HEK293T (cell line): ENCODE measurements around the gene CALCA.

Source experiments
- ELF4 ChIP-seq: fragments of 450-650 bp; IDR thresholded peaks from 2 replicates; pipeline ENCODE4 v1.6.1; 2017; ENCODE audit warnings: antibody characterized with exemption
- SP1 ChIP-seq: fragments of 450-650 bp; IDR thresholded peaks from 2 replicates; pipeline ENCODE4 v1.6.1; 2017
- SUZ12 ChIP-seq: fragments of 450-650 bp; IDR thresholded peaks from 2 replicates; pipeline ENCODE4 v1.6.1; 2016; ENCODE audit warnings: mild to moderate bottlenecking
- TARDBP ChIP-seq: fragments of 450-650 bp; IDR thresholded peaks from 2 replicates; pipeline ENCODE4 v1.6.1; 2016
- ZNF384 ChIP-seq: fragments of 450-650 bp; IDR thresholded peaks from 2 replicates; pipeline ENCODE4 v1.6.1; 2016
- TF ChIP-seq, protein P1 (sequence below): fragments of 450-650 bp; IDR thresholded peaks from 2 replicates; pipeline ENCODE4 v1.6.1; 2016

DNA sequence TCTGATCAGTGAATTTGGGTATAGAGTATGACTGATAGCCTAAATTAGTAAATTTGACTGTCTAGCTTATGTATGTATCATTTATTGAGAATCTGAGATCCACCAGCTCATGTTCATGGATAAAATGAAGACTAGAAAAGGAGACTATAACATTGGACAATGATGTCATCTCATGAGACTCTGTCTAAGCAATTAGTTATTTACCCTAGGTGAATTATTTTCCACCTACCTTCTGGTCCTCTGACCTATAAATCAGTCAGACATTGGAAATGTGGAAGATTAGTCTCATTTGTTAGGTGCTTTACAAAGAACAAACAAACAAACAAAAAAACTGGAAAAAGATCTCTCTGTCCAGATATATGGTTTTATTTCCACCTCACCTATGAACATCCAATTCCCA is 38.7 kb upstream of the CALCA start:
- TF ChIP-seq SUZ12 = no peak
- no peak for TF ChIP-seq ELF4
- TF ChIP-seq SP1 = no peak
- TF ChIP-seq, protein P1, sequence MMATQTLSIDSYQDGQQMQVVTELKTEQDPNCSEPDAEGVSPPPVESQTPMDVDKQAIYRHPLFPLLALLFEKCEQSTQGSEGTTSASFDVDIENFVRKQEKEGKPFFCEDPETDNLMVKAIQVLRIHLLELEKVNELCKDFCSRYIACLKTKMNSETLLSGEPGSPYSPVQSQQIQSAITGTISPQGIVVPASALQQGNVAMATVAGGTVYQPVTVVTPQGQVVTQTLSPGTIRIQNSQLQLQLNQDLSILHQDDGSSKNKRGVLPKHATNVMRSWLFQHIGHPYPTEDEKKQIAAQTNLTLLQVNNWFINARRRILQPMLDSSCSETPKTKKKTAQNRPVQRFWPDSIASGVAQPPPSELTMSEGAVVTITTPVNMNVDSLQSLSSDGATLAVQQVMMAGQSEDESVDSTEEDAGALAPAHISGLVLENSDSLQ = no peak
- no peak for TF ChIP-seq ZNF384
- no peak for TF ChIP-seq TARDBP
